HG03045 (cell line): ENCODE results near the gene INTS2.
"Not testable (repeated sequence)": the region's sequence is repeated elsewhere in the genome, so short reads cannot be mapped to it uniquely, and the experiment has no call there.

ENCODE experiments used
- ATAC-seq: cut with Tn5 transposase; IDR thresholded peaks from one replicate; pipeline ENCODE4 v1.9.1; 2021; ENCODE audit warnings: mild to moderate bottlenecking, moderate library complexity; ENCODE audit not compliant: unreplicated experiment

The INTS2 gene

GRCh38 chr17:61826198-61826597 lies 101.6 kb downstream of the INTS2 start:
- ATAC-seq, result not testable (repeated sequence)

- ATAC-seq, result no peak
Observed at GRCh38 chr17:61825448-61826137, 102.2 kb downstream of the INTS2 start.

GRCh38 chr17:61822326-61823285 lies 105.2 kb downstream of the INTS2 start:
- no peak for ATAC-seq

- no peak for ATAC-seq
Observed at GRCh38 chr17:61821655-61822054, 106.1 kb downstream of the INTS2 start.

GRCh38 chr17:61819265-61819664 lies 108.5 kb downstream of the INTS2 start:
- ATAC-seq, result not testable (repeated sequence)

- no peak for ATAC-seq
Observed at GRCh38 chr17:61818225-61818624, 109.6 kb downstream of the INTS2 start.

- ATAC-seq, result no peak
Observed at GRCh38 chr17:61817452-61817851, 110.3 kb downstream of the INTS2 start.

GRCh38 chr17:61816538-61816937 lies 111.2 kb downstream of the INTS2 start:
- no peak for ATAC-seq

- no peak for ATAC-seq
Observed at GRCh38 chr17:61815863-61816503, 111.8 kb downstream of the INTS2 start.
